Measurements from ENCODE around the gene MCMBP.

The MCMBP gene

GRCh38 chr10:119858063-119858462 is 14.6 kb downstream of the MCMBP start:
- Histone ChIP-seq H3K4me3 (replicated peaks; ENCODE audit: insufficient read depth, low read length) (no peak overlapping the region), H3K27ac (replicated peaks) (no peak overlapping the region), H3K27me3 (ENCODE audit: insufficient read depth, poor library complexity, severe bottlenecking) (no peaks in the 10 kb centered on the region)
- TF ChIP-seq POLR2AphosphoS5 (IDR thresholded peaks at IDR 0.05; ENCODE audit: low read depth): no peak
- TF ChIP-seq REST (IDR thresholded peaks at IDR 0.05; ENCODE audit: insufficient replicate concordance, low read depth): no peak
- TF ChIP-seq CTCF (IDR thresholded peaks at IDR 0.05; ENCODE audit: insufficient read depth, low read length): no peak
- no peak for TF ChIP-seq SPI1 (IDR thresholded peaks at IDR 0.05; ENCODE audit: borderline replicate concordance, low read depth)
- no peak for TF ChIP-seq GABPA (IDR thresholded peaks at IDR 0.05; ENCODE audit: low read depth)
- no peak for DNase-seq (ENCODE audit: low read depth in 1 of 2, low spot score in 1 of 2)

GRCh38 chr10:119853574-119853973 is 19.1 kb downstream of the MCMBP start:
- Histone ChIP-seq H3K27me3 (ENCODE audit: insufficient read depth, poor library complexity, severe bottlenecking) (no peaks in the 10 kb centered on the region), H3K27ac (replicated peaks) (no peak overlapping the region), H3K4me3 (replicated peaks; ENCODE audit: insufficient read depth, low read length) (no peak overlapping the region)
- no peak for TF ChIP-seq CTCF (IDR thresholded peaks at IDR 0.05; ENCODE audit: insufficient read depth, low read length)
- no peak for TF ChIP-seq POLR2AphosphoS5 (IDR thresholded peaks at IDR 0.05; ENCODE audit: low read depth)
- TF ChIP-seq REST (IDR thresholded peaks at IDR 0.05; ENCODE audit: insufficient replicate concordance, low read depth): no peak
- no peak for TF ChIP-seq SPI1 (IDR thresholded peaks at IDR 0.05; ENCODE audit: borderline replicate concordance, low read depth)
- TF ChIP-seq GABPA (IDR thresholded peaks at IDR 0.05; ENCODE audit: low read depth): no peak
- DNase-seq (ENCODE audit: low read depth in 1 of 2, low spot score in 1 of 2): no peak

GRCh38 chr10:119852822-119853221 is 19.8 kb downstream of the MCMBP start:
- DNase-seq (ENCODE audit: low read depth in 1 of 2, low spot score in 1 of 2): no peak
- Histone ChIP-seq H3K27ac (replicated peaks) (no peak overlapping the region; the same call in 1 of the 2 replicates), H3K4me3 (replicated peaks; ENCODE audit: insufficient read depth, low read length) (no peak overlapping the region), H3K27me3 (ENCODE audit: insufficient read depth, poor library complexity, severe bottlenecking) (no peaks in the 10 kb centered on the region)
- no peak for TF ChIP-seq SPI1 (IDR thresholded peaks at IDR 0.05; ENCODE audit: borderline replicate concordance, low read depth)
- no peak for TF ChIP-seq REST (IDR thresholded peaks at IDR 0.05; ENCODE audit: insufficient replicate concordance, low read depth)
- no peak for TF ChIP-seq CTCF (IDR thresholded peaks at IDR 0.05; ENCODE audit: insufficient read depth, low read length)
- TF ChIP-seq GABPA (IDR thresholded peaks at IDR 0.05; ENCODE audit: low read depth): no peak
- no peak for TF ChIP-seq POLR2AphosphoS5 (IDR thresholded peaks at IDR 0.05; ENCODE audit: low read depth)

Data from HL-60 (cell line).